ENCODE results near the gene DNAJC13. TPM values are rescaled to one million over a fixed set of nuclear protein-coding genes. Genes with fewer than 3 reads are reported as not detected.

DNAJC13 gene
- total and polyA plus RNA-seq, 2 experiments from 2014 or later = 15.1 to 55.4 TPM

- Histone ChIP-seq H2AFZ (no peak overlapping the region), H3K4me3 (no peak overlapping the region), H3K9me3 (ENCODE audit: low read depth) (no peaks in the 10 kb centered on the region), H3K79me2 (no peaks in the 10 kb centered on the region), H3K4me2 (no peak overlapping the region), H4K20me1 (ENCODE audit: insufficient read depth, poor library complexity, severe bottlenecking) (no peaks in the 10 kb centered on the region), H3K36me3 (replicated peaks; ENCODE audit: insufficient read depth, low read depth) (no peaks in the 10 kb centered on the region), H3K9me2 (replicated peaks; ENCODE audit: insufficient read depth) (no peaks in the 10 kb centered on the region), H3K27me3 (no peaks in the 10 kb centered on the region), H3K4me1 (ENCODE audit: insufficient read depth) (peaks cover 5% of the 10 kb centered on the region), H3K27ac (no peak overlapping the region)
- WGBS (ENCODE audit: low lambda C conversion rate, missing lambda C conversion rate) = 94% methylated on average over 5 of the region's 5 CpGs
- no peak for DNase-seq (ENCODE audit: low spot score)
- TF ChIP-seq CTCF (IDR thresholded peaks at IDR 0.05; ENCODE audit: poor library complexity) = no peak
- no peak for TF ChIP-seq EZH2 (IDR thresholded peaks at IDR 0.05; ENCODE audit: borderline replicate concordance)
- TF ChIP-seq EZH2phosphoT487 (IDR thresholded peaks at IDR 0.05; ENCODE audit: low read depth, severe bottlenecking, unreplicated experiment) = no peak
Measured at GRCh38 chr3:132461544-132461943, 44.2 kb downstream of the DNAJC13 start.

- Histone ChIP-seq H3K27ac (no peak overlapping the region), H3K4me3 (no peak overlapping the region), H3K9me2 (replicated peaks; ENCODE audit: insufficient read depth) (no peaks in the 10 kb centered on the region), H3K79me2 (no peaks in the 10 kb centered on the region), H2AFZ (no peak overlapping the region), H3K9me3 (ENCODE audit: low read depth) (no peaks in the 10 kb centered on the region), H3K27me3 (no peaks in the 10 kb centered on the region), H3K4me2 (no peak overlapping the region), H3K36me3 (replicated peaks; ENCODE audit: insufficient read depth, low read depth) (peaks cover 5% of the 10 kb centered on the region), H4K20me1 (ENCODE audit: insufficient read depth, poor library complexity, severe bottlenecking) (no peaks in the 10 kb centered on the region), H3K4me1 (ENCODE audit: insufficient read depth) (peaks cover 5% of the 10 kb centered on the region)
- DNase-seq (ENCODE audit: low spot score) = no peak
- TF ChIP-seq CTCF (IDR thresholded peaks at IDR 0.05; ENCODE audit: poor library complexity) (no peak), EZH2 (IDR thresholded peaks at IDR 0.05; ENCODE audit: borderline replicate concordance) (no peak), EZH2phosphoT487 (IDR thresholded peaks at IDR 0.05; ENCODE audit: low read depth, severe bottlenecking, unreplicated experiment) (no peak)
Measured at GRCh38 chr3:132464066-132464465, 46.8 kb downstream of the DNAJC13 start.

GRCh38 chr3:132469326-132469725 lies 52.0 kb downstream of the DNAJC13 start:
- WGBS (ENCODE audit: low lambda C conversion rate, missing lambda C conversion rate) = 75% methylated on average over 1 of the region's 1 CpG

More at GRCh38 chr3:132469326-132469725, 52.0 kb downstream of the DNAJC13 start:
- Histone ChIP-seq H2AFZ (no peak overlapping the region), H3K27me3 (no peaks in the 10 kb centered on the region), H3K9me2 (replicated peaks; ENCODE audit: insufficient read depth) (no peaks in the 10 kb centered on the region), H3K4me1 (ENCODE audit: insufficient read depth) (peaks cover 5% of the 10 kb centered on the region), H3K27ac (no peak overlapping the region), H3K79me2 (no peaks in the 10 kb centered on the region), H3K4me3 (no peak overlapping the region), H3K4me2 (no peak overlapping the region), H3K9me3 (ENCODE audit: low read depth) (no peaks in the 10 kb centered on the region), H4K20me1 (ENCODE audit: insufficient read depth, poor library complexity, severe bottlenecking) (no peaks in the 10 kb centered on the region), H3K36me3 (replicated peaks; ENCODE audit: insufficient read depth, low read depth) (peaks cover 5% of the 10 kb centered on the region)
- TF ChIP-seq EZH2 (IDR thresholded peaks at IDR 0.05; ENCODE audit: borderline replicate concordance) (no peak), CTCF (IDR thresholded peaks at IDR 0.05; ENCODE audit: poor library complexity) (no peak), EZH2phosphoT487 (IDR thresholded peaks at IDR 0.05; ENCODE audit: low read depth, severe bottlenecking, unreplicated experiment) (no peak)
- DNase-seq (ENCODE audit: low spot score) = no peak
